ENCODE measurements around the gene MAD2L1.

DNA sequence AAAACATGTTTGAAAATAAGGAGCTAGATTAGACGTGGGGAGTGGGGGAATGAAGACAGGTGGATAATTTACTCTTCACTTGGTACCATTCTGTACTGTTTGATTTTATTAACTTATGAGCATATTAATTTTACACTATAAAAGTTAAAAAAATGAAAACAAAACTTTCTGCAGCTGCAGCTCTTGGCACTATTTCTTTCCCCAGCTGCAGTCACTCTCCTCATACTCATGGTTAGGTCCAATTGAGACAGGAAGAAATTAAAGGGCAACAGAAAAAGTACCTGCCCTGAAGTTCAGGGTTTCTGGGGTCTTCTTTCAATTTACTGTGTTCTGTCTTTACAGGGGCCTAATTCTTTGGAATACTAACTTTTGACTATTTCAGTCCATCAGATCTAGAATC, 15.4 kb downstream of the MAD2L1 start:
- TF ChIP-seq, protein P1, sequence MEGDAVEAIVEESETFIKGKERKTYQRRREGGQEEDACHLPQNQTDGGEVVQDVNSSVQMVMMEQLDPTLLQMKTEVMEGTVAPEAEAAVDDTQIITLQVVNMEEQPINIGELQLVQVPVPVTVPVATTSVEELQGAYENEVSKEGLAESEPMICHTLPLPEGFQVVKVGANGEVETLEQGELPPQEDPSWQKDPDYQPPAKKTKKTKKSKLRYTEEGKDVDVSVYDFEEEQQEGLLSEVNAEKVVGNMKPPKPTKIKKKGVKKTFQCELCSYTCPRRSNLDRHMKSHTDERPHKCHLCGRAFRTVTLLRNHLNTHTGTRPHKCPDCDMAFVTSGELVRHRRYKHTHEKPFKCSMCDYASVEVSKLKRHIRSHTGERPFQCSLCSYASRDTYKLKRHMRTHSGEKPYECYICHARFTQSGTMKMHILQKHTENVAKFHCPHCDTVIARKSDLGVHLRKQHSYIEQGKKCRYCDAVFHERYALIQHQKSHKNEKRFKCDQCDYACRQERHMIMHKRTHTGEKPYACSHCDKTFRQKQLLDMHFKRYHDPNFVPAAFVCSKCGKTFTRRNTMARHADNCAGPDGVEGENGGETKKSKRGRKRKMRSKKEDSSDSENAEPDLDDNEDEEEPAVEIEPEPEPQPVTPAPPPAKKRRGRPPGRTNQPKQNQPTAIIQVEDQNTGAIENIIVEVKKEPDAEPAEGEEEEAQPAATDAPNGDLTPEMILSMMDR (conservative IDR thresholded peaks at IDR 0.05; ENCODE audit: low read length): no peak
- no peak for TF ChIP-seq EZH2phosphoT487 (IDR thresholded peaks at IDR 0.05; ENCODE audit: borderline replicate concordance, low read depth, low read length)

Data from OCI-LY7 (cell line).